ENCODE data around the gene CD99L2.
"Not testable (repeated sequence)": the region's sequence is repeated elsewhere in the genome, so short reads cannot be mapped to it uniquely, and the experiment has no call there.

CD99L2 gene

DNA sequence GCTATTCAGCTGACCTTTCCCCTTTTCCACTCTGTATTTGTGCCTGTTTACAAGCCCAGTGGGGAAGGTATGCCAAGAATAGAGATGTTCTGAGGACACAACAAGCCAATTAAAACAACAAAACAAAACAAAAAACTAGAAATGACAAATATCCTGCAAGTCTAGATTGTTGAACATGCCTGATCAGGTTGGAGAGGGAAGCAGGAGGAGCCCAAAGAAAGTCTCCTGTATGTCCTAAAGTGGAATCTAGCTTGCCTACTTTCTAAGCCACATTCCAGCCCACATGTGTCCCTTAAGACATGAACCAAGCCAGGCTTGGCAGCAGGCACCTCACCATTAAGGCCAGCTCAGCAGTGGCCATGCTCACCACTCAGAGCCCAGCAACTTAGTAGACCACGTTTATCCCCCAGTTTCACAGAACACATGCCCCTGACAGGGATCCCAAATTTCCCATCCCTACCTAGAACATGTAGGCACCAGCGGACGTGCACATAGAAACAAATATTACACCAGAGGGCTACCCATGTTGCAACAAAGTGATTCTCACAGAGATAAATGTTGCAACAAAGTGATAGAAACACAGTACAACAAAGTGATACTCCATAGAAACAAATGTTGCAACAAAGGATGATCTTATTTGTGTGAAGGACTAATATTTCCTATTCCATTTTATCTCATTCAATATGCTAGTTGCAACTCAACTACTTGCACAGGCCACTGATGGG, 48.3 kb downstream of the CD99L2 start:
- DNase-seq, result no peak

DNA sequence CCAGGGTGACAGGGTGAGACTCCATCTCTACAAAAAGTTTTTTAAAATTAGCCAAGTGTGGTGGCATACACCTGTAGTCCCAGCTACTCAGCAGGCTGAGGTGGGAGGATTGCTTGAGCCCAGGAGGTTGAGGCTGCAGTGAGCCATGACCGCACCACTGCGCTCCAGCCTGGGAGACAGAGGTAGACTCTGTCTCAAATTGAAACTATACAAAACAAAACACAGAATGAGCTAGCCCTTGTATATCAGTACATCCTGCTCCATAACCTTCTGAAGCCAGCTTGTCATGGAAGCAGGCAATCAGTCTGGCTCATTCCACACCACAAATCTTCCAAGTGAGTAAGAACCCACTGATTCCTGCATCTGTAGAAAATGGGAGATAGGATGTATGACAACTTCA, 49.0 kb downstream of the CD99L2 start:
- DNase-seq, result no peak

DNA sequence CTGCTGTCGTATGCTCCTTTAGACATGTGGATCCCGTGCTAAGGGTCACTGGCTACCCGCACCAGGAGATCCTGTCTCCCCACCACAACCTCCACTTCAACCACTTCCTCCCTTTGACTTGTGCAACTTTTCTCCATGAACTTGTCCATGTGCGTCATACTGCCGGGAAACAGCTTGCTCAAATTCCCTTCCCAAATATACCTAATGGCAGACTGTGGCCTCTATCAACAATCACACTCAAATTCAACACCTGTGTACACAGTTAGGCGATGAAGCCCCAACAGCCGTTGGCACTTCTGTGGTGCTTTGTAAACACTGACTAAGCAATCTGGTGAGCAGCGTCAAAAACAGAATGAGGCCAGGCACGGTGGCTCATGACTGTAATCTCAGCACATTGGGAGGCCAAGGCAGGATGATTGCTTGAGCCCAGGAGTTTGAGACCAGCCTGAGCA, 49.5 kb downstream of the CD99L2 start:
- no peak for DNase-seq

DNA sequence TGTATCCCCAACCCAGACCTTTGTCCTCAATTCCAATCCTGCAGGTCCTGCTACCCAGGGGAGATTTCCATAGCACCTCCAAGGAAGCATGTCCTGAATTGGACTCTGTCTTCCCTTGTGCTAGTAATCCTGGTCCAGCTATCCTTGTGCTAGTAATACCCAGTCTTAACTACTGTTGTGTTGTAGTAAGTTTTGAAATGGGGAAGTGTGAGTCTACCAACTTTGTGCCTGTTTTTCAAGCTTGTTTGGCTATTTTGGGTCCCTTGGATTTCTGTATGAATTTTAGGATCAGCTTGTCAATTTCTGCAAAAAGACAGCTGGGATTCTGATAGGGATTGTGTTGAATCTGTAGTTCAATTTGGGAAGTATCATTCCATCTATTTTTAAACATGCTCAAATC, 51.4 kb downstream of the CD99L2 start:
- DNase-seq, result no peak

DNA sequence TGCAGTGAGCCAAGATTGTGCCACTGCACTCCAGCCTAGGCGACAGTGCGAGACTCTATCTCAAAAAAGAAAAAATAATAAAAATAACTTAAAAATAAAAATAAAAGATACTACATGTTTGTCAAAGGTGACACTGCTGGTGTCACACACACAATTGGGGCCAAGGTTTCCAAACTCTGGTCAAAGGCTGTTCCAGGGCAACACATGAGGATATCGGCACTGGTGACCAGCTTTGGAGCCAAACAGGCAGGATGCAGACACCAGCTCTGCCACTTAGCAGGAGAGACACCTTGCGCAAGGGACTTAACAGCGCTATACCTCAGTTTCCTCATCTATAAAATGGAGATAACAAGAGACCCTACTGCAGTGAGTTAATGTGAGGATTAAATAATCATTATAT, 52.3 kb downstream of the CD99L2 start:
- DNase-seq, result no peak

DNA sequence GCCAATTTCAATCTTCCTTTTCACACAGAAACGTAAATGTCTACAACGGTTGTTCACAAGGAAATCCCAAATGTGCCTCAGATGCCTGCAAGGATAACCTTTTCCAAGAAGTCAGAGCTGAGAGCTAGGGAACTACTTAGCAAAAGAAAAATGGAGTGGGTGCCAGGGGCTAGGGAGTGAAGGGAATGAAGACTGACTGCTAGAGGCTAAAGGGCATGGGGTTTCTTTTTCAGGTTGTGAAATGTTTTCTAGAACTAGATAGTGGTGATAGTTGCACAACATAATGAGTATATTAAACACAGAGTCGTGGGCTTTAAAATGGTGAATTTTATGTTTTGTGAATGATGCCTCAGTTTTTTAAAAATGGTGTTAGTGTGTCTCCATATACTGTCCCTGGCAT, 53.4 kb downstream of the CD99L2 start:
- DNase-seq, result no peak

DNA sequence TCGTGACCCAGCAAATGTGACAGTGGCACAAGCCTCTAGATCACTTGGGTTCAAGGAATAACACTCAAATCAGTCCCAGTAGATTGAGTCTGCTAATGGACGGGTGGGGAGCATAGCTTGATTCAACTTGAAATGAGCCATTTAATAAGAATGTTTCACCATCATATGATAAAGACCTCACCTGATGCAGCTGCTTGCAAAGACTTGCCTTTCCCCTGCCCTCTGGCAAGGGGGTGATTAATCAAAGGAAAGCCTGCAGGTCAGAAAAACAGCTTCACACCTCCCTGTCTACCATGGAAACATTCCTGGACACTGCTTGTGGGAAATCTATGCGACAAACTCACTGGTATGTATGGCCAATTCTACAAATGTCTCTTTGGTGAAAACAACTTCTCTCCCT, 54.5 kb downstream of the CD99L2 start:
- no peak for DNase-seq

DNA sequence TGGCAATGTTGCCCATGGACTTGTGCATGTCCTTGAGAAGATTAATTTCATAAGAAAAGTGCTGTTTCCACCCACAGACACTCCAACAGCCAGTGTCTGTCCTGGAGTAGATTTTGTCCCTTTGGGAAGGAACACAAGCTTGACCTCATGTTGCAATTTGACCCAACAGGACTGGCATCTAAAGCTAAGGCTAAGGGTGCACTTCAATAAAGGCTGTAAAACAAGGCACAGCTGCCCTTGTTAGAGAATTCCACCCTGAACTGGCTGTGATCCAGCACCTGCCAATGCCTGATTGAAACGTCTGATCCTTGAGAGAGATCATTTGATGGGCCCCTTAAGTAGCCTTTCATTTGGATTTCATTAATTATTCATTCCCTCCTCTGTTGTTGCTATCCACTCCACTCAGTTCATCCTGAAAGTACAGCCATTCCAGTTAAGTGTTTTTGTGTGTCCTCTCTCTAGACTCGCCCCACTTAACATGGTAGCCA, 56.2 kb downstream of the CD99L2 start:
- no peak for DNase-seq

DNA sequence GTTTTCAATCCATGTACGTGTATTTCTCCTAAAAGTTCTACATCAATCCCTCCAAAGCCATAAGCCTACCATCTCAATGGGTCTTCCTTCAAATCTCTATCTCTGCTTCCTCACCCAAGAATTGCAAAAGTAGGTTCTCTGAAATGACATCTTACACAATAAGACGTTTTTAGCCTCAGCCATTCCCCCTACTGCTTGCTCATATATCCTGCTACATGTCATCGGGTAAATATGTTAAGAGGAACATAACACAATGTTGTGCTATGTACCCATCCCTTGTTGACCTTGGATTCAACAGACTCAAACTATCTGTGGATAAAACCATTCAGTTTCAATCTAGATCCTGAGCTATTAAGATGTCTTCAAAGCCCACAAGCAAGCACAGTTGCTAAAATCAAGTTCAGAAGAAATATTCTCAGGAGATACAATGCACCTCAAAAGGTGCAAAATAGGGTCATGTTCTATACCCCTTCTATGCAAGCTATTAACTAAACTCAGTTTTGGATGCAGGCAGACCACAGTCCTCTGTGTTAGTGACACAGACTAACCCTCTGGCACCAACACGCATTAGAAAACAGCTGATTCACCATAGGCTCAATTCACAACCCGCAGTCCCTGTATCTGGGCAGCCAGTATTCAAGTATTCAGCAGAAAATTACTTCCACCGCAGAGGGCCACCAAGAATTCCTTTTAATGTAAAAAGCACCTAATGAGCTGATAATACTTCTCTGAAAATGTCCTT, 56.8 kb downstream of the CD99L2 start:
- DNase-seq, result no peak

DNA sequence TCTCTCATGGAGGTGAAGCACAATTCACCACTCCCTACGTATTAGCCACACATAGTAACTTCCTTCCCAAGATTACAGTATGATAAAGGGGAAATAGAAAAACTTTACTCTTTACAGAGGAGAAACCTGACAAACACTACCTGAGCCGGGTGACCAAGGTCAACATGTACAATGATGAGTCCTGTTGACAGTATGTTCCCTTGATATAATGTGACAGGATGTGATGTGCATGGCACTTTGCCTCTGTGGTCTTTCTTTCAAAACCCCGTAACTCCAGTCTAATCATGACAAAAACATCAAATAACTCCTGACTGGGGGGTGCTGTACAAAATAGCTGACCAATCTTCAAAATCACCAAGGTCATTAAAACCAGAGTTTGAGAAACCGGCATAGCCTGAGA, 60.6 kb downstream of the CD99L2 start:
- DNase-seq, result no peak

DNA sequence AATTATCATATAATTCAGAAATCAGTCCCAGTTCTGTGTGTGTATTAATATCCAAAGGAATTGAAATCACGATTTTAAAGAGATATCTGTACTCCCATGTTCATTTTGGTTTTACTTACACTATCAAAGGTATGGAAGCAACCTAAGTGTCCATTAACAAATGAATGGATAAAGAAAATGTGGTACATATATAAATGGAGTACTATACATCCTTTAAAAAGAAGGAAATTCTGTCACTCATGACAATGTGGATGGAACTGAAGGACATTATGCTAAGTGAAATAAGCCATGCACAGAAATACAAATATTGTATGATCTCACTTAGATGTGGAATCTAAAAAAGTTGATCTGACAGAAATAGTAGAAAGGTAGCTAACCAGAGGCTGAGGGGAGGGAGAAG, 63.8 kb downstream of the CD99L2 start:
- no peak for DNase-seq

DNA sequence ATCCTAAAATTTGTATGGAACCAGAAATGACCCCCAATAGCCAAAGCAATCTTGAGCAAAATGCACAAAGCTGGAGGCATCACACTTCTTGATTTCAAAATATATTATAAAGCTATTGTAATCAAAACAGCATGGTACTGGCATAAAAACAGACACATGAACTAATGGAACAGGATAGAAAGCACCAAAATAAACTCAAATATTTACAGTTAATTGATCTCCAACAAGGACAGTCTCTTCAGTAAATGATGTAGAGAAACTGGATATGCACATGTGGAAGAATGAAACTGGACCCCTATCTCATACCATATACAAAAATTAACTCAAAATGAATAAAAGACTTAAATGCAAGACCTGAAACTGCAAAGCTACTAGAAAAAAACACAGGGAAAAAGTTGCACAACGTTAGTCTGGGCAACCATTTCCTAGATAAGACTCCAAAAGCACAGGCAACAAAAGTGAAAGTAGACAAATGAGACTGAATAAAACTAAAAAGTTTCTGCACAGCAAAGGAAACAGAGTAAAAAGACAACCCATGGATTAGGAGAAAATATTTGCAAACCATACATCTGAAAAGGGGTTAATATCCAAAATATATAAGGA, 64.9 kb downstream of the CD99L2 start:
- DNase-seq, result no peak

DNA sequence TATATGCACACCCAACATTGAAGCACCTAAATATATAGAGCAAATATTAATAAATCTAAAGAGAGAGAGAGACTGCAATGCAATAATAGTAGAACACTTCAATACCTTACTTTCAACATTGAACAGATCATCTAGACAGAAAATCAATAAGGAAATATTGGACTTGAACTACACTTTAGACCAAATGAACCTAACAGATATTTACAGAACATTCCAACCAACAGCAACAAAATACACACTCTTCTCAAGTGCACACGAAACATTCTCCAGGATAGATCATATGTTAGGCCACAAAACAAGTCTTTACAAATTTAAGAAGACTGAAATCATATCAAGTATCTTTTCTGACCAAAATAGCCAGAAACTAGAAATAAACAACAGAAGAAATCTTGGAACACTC, 66.6 kb downstream of the CD99L2 start:
- DNase-seq, result no peak

DNA sequence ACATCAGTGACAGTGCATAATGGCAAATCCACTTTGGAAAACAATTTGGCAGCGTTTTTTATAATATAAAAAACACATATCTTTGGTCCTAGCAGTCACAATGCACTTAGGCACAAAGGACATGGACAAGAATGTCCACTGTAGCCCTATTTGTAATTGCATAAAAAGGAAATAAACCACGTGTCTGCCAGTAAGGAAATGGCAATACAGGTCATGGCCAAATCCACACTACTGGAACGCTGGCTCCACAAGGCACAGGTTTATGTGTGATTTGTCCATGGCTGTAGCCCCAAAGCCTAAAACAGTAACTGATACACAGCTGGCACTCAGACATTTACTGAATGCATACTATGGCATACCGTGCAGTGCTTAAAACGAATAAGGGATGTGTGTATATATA, 69.7 kb downstream of the CD99L2 start:
- DNase-seq, result no peak

DNA sequence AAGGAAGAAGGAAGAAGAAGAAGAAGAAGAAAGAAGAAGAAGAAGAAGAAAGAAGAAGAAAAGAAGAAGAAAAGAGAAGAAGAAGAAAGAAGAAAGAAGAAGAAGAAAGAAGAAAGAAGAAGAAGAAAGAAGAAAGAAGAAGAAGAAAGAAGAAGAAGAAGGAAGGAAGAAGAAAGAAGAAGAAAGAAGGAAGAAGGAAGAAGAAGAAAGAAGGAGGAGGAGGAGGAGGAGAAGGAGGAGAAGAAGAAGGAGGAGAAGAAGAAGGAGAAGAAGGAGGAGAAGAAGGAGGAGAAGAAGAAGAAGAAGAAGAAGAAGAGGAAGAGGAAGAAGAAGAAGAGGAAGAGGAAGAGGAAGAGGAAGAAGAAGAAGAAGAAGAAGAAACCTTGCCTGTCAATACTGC, 74.1 kb downstream of the CD99L2 start:
- not testable (repeated sequence) for DNase-seq

DNA sequence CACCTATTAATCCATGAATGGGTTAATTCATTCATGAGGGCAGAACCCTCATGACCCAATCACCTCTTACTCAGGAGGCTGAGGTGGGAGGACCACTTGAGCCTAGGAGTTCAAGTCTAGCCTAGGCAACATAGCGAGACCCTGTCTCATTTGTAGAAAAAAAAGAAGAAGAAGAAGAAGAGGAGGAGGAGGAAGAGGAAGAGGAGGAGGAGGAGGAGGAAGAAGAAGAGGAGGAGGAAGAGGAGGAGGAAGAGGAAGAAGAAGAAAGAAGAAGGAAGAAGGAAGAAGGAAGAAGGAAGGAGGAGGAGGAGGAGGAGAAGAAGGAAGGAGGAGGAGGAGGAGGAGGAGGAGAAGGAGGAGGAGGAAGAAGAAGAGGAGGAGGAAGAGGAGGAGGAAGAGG, 74.6 kb downstream of the CD99L2 start:
- not testable (repeated sequence) for DNase-seq

DNA sequence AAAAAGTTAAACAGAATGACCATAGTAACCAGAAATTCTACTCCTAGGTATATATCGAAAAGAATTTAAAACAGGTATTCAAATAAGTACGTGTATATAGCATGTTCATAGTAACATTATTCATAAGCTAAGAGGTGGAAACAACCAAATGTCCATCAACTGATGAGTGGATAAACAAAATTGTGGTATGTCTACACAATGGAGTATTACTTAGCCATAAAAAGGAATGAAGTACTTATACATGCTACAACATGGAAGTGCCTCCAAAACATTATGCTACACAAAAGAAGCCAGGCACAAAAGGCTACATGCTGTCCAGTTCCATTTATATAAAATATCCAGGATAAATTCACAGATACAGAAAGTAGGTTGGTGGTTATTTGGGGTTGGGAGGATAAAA, 76.5 kb downstream of the CD99L2 start:
- DNase-seq, result no peak

DNA sequence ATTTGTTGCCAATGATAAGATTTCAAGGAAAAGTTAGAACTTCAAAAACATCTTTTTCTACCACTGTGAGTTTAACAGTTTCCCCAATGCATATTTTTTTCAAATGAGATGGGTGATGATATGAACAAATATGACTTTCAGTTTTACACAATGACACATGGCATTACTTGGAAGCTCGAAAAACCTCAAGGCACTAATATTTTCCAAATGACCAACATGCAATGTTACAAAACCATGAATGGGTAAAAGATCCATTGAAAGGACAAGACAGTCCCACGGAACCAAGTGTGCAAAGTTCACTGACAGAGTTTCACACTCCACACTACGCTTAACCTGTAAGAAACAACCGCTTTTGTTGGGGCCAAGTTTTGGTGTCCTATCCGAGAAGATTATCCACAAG, 84.5 kb downstream of the CD99L2 start:
- no peak for DNase-seq

DNA sequence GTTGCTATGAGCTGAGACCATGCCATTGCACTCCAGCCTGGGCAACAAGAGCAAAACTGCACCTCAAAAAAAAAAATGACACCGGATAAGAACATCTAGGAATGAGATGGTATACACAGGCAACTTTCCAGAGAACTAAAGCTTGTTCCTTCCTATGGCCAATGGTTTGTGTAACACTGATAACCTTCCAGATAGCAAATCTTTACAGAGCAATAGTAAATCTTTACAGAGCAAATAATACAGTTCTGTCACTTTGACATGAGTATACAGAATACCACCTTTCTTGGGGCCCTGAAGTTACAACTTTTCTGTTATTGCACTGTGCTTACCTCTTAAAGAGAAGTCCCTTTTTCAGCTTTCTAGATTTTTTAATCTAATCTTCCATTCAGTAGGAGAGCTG, 91.6 kb downstream of the CD99L2 start:
- DNase-seq, result no peak

DNA sequence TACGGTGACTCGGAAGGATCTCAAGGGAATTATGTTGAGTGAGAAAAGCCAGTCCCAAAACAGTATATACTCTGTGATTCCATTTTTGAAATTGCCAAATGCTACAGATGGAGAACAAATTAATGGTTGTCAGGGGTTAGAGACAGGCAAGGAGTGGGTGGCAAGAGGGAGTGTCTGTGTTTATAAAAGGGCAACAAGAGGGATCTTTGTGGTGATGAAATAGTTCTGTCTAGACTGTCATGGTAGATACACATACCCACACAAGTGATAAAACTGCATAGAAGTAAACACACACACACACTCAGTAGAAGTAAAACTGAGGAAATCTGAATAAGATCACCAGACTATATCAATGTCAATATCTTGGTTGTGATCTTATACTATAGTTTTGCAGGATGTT, 92.7 kb downstream of the CD99L2 start:
- DNase-seq, result no peak

DNA sequence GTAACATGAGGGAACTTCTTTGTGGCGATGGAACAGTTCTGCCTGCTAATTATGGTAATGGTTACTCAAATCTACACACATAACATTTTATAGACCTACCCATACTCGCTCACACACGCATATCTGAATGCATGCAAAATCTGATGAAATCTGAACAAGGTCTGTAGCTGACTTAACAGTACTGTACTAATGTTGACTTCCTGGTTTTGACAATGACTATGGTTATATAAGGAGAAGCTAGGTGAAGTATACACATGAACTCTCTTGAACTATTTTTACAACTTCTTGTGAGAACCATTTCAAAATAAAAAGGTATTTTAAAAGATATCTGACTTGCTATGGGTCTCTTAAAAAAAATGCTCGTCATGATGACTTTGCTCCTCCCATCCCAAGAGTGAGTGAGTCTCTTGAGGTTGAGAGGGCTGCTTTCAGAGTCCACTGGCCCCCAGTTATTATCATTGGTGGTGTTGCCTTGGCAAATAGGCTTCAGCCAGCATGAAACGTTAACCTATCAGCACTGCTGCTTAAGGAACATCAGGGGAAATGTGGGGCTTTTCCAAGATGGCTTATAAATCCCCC, 105.4 kb downstream of the CD99L2 start:
- DNase-seq, result no peak

DNA sequence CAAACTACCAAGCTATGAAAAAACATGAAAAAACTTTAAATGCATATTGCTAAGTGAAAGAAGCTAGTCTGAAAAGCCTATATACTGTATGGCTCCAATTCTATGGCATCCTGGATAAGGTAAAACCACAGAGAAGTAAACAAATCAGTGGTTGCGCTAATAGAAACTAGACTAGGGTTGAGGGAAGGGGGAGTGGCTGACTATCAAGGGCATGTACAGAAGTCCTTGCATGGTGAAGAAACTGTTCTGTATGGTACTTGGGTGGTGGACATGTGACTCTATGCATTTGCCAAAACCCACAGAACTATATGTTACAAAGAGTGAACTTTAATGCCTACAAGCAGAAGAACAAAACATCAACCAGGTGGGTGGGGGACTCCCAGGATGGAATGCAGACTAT, 108.4 kb downstream of the CD99L2 start:
- DNase-seq, result no peak

DNA sequence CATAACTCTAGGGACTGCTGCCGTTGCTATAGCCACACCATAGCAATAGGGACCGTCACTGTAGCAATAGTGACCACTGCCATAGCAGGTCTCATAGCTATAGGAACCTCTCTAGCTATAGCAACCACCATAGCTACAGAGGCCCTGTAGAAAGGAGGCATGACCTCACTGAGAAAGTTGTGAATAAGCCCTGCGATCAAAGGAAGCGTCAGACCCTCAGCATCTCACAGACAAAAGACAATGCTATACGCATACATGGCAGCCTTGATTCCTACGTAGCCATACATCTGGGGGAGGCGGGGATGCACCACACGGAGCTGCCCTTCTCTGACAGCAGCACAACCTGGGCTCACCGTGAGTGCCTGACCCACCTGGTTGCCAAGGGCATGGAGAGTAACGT, 116.8 kb downstream of the CD99L2 start:
- no peak for DNase-seq

DNA sequence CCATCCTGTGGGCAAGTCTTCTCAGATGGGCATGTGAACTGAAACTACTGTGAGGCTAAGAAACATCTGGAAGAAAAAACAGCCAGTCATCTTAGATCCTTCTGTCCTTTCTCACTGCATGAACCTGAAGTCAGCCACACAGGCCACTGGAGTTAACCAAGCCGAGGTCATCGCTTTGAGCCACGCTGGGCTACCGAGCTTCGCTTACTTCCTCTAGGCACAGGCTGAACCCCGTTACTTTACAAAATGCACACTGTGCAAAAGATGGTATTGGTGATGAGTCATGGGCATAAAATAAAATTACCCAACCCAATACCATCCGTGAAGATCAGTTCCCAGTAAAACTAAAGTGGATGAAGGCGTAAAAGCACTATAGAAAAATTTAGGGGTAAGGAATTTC, 119.1 kb downstream of the CD99L2 start:
- DNase-seq, result no peak
